ENCODE data around the gene SH2D1B.

The SH2D1B gene

GRCh38 chr1:162416909-162417308 is 5.0 kb upstream of the SH2D1B start:
- TF ChIP-seq CTCF (IDR thresholded peaks at IDR 0.05; ENCODE audit: insufficient read depth, low read length, missing control alignments): no peak
- CTCF ChIA-PET: no interaction called here
- H3K4me3 ChIP-seq (ENCODE audit: low read depth, low read length): no peak overlapping the region
- DNase-seq (ENCODE audit: low read depth, low spot score): no peak
- POLR2A ChIA-PET: no interaction called here

DNA sequence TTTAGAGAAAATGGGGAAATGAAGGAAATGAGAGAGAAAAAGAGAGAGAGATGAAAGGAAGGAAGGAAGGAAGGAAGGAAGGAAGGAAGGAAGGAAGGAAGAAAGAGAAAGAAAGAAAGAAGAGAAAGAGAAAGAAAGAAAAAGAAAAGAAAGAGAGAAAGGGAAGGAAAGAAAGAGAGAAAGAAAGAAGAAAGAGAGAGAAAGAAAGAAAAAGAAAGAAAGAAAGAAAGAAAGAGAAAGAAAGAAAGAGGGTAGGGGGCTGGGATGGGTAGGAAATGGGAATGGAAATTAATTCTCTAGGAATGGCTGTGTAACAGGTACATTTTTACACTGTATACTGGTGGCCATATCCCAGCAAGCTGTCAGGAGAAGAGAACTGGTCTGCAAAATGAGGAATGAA is 4.3 kb upstream of the SH2D1B start:
- ChIA-PET CTCF (no interaction called here), POLR2A (no interaction called here)
- no peak for TF ChIP-seq CTCF (IDR thresholded peaks at IDR 0.05; ENCODE audit: insufficient read depth, low read length, missing control alignments)
- H3K4me3 ChIP-seq (ENCODE audit: low read depth, low read length): no peak overlapping the region
- no peak for DNase-seq (ENCODE audit: low read depth, low spot score)

DNA sequence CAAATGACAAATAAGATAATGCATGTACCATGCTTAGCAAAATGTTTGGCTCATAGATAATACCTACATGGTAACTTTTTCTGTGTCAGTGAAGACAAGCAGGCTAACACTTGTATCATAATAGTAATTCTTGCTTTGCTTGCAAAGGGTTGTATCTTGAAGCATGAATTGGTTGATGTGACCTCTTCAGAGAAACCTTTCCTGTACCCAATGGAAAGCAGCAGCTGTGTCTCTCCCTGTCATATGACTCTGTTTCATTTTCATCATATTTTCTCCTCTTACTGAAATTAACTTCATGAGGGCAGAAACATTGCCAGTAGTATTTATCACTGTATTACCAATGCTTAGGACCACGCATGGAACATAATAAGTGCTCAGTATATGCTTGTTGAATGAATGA is 4.4 kb downstream of the SH2D1B start:
- POLR2A ChIA-PET: no interaction called here
- TF ChIP-seq CTCF (IDR thresholded peaks at IDR 0.05; ENCODE audit: insufficient read depth, low read length, missing control alignments): no peak
- H3K4me3 ChIP-seq (ENCODE audit: low read depth, low read length): no peak overlapping the region
- no peak for DNase-seq (ENCODE audit: low read depth, low spot score)
- CTCF ChIA-PET: interaction anchor here (1.0 kb wide), 1 partner anchor 615 kb away, joined by 3 read pairs; no protein-coding TSS in a partner anchor

DNA sequence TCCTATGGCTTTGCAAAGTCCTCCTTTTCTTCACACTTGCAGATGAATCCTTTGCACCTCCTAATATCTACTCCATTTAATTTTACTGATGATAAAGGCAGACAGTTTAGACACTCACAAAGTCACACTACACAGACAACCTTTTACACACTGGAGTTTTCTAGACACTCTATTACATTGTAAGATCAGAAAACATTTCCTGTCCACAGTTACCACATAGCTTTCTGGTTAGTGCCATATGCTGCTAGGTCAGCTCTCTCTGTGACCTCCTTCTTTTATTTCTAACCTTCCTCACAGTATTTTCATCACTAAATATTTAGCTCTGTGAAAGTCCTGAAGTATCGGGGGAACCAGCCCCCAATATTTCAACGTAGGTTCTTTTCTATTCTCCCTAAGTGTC is 5.1 kb downstream of the SH2D1B start:
- no peak for TF ChIP-seq CTCF (IDR thresholded peaks at IDR 0.05; ENCODE audit: insufficient read depth, low read length, missing control alignments)
- no peak for DNase-seq (ENCODE audit: low read depth, low spot score)
- ChIA-PET CTCF (no interaction called here), POLR2A (no interaction called here)
- H3K4me3 ChIP-seq (ENCODE audit: low read depth, low read length): no peak overlapping the region

DNA sequence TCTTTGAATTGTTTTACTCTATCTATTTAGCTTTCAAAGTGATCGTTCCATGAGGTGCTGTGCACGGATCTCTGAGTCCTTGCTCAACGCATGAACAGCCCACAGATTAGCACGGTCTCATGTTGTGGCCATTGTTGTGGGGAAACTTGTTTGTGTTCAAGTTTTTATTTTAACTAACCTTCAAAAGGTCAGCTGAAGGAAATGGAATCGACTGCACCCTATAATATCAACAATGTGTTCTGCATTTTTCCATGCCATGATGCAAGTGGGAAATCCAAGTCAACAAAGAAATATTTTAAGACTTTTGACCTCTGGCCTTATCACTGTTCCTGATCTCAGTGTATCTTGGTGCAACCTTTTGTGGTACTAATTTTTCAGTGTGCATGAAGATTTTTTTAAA is 6.1 kb downstream of the SH2D1B start:
- no peak for DNase-seq (ENCODE audit: low read depth, low spot score)
- H3K4me3 ChIP-seq (ENCODE audit: low read depth, low read length): no peak overlapping the region
- TF ChIP-seq CTCF (IDR thresholded peaks at IDR 0.05; ENCODE audit: insufficient read depth, low read length, missing control alignments): no peak
- ChIA-PET CTCF (no interaction called here), POLR2A (no interaction called here)

DNA sequence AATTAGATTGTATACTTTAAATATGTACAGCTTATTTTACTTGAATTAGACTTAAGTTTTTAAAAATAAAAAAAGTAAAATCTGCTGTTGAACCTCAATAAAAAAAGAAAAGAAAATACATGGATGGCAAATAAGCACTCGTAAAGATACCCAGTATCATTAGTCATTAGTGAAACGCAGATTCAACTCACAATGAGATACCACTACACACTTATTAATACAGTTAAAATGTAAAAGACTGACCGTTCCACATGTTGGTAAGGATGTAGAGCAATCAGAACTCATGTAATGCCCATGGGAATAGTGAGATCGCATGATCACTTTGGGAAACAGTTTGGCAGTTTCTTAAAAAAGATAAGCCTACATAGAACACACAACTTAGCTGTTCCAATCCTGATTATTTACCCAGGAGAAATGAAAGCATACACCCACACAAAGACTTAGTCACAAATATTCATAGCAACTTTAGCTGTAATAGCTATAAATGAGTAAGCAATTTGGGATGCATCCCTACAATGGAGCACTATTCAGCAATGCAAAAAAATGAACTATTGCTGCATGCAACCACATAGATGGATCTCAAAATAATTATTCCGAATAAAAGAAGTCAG is 7.3 kb downstream of the SH2D1B start:
- no peak overlapping the region for H3K4me3 ChIP-seq (ENCODE audit: low read depth, low read length)
- no peak for TF ChIP-seq CTCF (IDR thresholded peaks at IDR 0.05; ENCODE audit: insufficient read depth, low read length, missing control alignments)
- DNase-seq (ENCODE audit: low read depth, low spot score): peak; percentile 38
- POLR2A ChIA-PET: interaction anchor here (0.6 kb wide), 1 partner anchor 131 kb away, joined by 3 read pairs; no protein-coding TSS in a partner anchor
- CTCF ChIA-PET: interaction anchor here (0.6 to 1.1 kb wide), 2 partner anchors 11 to 13 kb away, joined by 5 to 6 read pairs; no protein-coding TSS in a partner anchor
